GM23338 (cell line): Measurements from ENCODE around the gene TFEB. TPM values are rescaled to one million over a fixed set of nuclear protein-coding genes. Genes with fewer than 3 reads are reported as not detected.
A peak's percentile ranks its signal among the peaks of the same experiment; 100 is the strongest.

Experiments
- ATAC-seq: fragments of 200-7000 bp; cut with Tn5 transposase; 3 replicates; pipeline ENCODE4 v1.9.1; 2020
- DNase-seq: peaks from one replicate; pipeline ENCODE4 v3.0.0-alpha.2; 2015; ENCODE audit warnings: low spot score
- H2AFZ ChIP-seq: fragments of 200-600 bp; sonication (generic); 2 replicates; pipeline ENCODE4 v1.8.0; 2016; ENCODE audit warnings: antibody characterized with exemption, mild to moderate bottlenecking, moderate library complexity
- H3F3A ChIP-seq: fragments of 200-600 bp; sonication (generic); replicated peaks from 2 replicates; pipeline ENCODE4 v1.8.0; 2017; ENCODE audit warnings: antibody characterized with exemption, mixed run types, low read depth
- H3K27ac ChIP-seq: fragments of 200-600 bp; sonication (generic); 2 replicates; pipeline ENCODE4 v1.6.1; 2016; ENCODE audit warnings: low read depth
- H3K27me3 ChIP-seq: fragments of 200-600 bp; sonication (generic); 2 replicates; pipeline ENCODE4 v1.8.0; 2016; ENCODE audit warnings: mild to moderate bottlenecking, mixed run types, moderate library complexity; ENCODE audit not compliant: insufficient read depth
- H3K36me3 ChIP-seq: fragments of 200-600 bp; sonication (generic); 2 replicates; pipeline ENCODE4 v1.8.0; 2016; ENCODE audit warnings: mild to moderate bottlenecking; ENCODE audit not compliant: insufficient read depth
- H3K4me1 ChIP-seq: fragments of 200-600 bp; sonication (generic); 2 replicates; pipeline ENCODE4 v1.8.0; 2016; ENCODE audit warnings: mild to moderate bottlenecking, moderate library complexity; ENCODE audit not compliant: insufficient read depth
- H3K4me2 ChIP-seq: fragments of 200-600 bp; sonication (generic); 2 replicates; pipeline ENCODE4 v1.7.1; 2017; ENCODE audit warnings: mixed run types
- H3K4me3 ChIP-seq: fragments of 200-600 bp; sonication (generic); 2 replicates; pipeline ENCODE4 v1.6.1; 2016; ENCODE audit warnings: mixed run types
- H3K79me2 ChIP-seq: fragments of 200-600 bp; sonication (generic); replicated peaks from 2 replicates; pipeline ENCODE4 v1.8.0; 2017; ENCODE audit warnings: mild to moderate bottlenecking; ENCODE audit not compliant: insufficient read depth
- H3K9me2 ChIP-seq: fragments of 200-600 bp; sonication (generic); 2 replicates; pipeline ENCODE4 v1.8.0; 2017; ENCODE audit not compliant: insufficient read depth
- H4K20me1 ChIP-seq: fragments of 200-600 bp; sonication (generic); replicated peaks from 2 replicates; pipeline ENCODE4 v1.8.0; 2017; ENCODE audit warnings: mild to moderate bottlenecking; ENCODE audit not compliant: insufficient read depth
- H3K27ac Mint-ChIP-seq: 2 replicates; pipeline ENCODE4 v1.8.0; 2020; ENCODE audit warnings: inconsistent platforms, mild to moderate bottlenecking, moderate library complexity, mixed read lengths
- H3K27me3 Mint-ChIP-seq: 3 replicates; pipeline ENCODE4 v1.8.0; 2022; ENCODE audit warnings: low read depth, mild to moderate bottlenecking, moderate library complexity, mixed read lengths, inconsistent platforms; ENCODE audit not compliant: insufficient read depth, poor library complexity
- H3K36me3 Mint-ChIP-seq: 3 replicates; pipeline ENCODE4 v1.8.0; 2021; ENCODE audit warnings: low read depth, mild to moderate bottlenecking, inconsistent platforms, moderate library complexity, mixed read lengths
- H3K4me1 Mint-ChIP-seq: 3 replicates; pipeline ENCODE4 v1.8.0; 2020; ENCODE audit warnings: mild to moderate bottlenecking, inconsistent platforms, mixed read lengths
- H3K4me3 Mint-ChIP-seq: 3 replicates; pipeline ENCODE4 v1.8.0; 2021; ENCODE audit warnings: moderate library complexity, mild to moderate bottlenecking, inconsistent platforms, mixed read lengths
- H3K9me3 Mint-ChIP-seq: 3 replicates; pipeline ENCODE4 v1.8.0; 2020; ENCODE audit warnings: moderate library complexity, mild to moderate bottlenecking, inconsistent platforms, mixed read lengths
- CREB1 ChIP-seq: fragments of 250-450 bp; sonication (Bioruptor Pico); IDR thresholded peaks from 2 replicates; pipeline ENCODE4 v1.5.0; 2020; ENCODE audit warnings: low read depth, mild to moderate bottlenecking, moderate library complexity
- CTCF ChIP-seq, 2 experiments: fragments of 200-600 bp in 1 of 2; sonication (generic) in 1 of 2; conservative IDR thresholded peaks; 2 replicates each; pipeline versions ENCODE4 v1.5.1 to v1.6.1; 2016 to 2017; ENCODE audit warnings: antibody characterized with exemption in 2 of 2, low read depth in 2 of 2, mild to moderate bottlenecking in 2 of 2, moderate library complexity in 1 of 2
- ETS1 ChIP-seq: IDR thresholded peaks from 2 replicates; pipeline ENCODE4 v1.6.1; 2016; ENCODE audit warnings: antibody characterized with exemption
- EZH2 ChIP-seq: fragments of 200-600 bp; sonication (generic); IDR thresholded peaks from one replicate; pipeline ENCODE4 v1.8.0; 2017; ENCODE audit warnings: antibody characterized with exemption, mild to moderate bottlenecking, low read depth; ENCODE audit not compliant: unreplicated experiment
- EZH2phosphoT487 ChIP-seq: fragments of 200-600 bp; sonication (generic); IDR thresholded peaks from one replicate; pipeline ENCODE4 v1.8.1; 2018; ENCODE audit warnings: antibody characterized with exemption; ENCODE audit not compliant: unreplicated experiment
- JUNB ChIP-seq: IDR thresholded peaks from one replicate; pipeline ENCODE4 v1.6.1; 2016; ENCODE audit warnings: antibody characterized with exemption; ENCODE audit not compliant: unreplicated experiment
- NANOG ChIP-seq: IDR thresholded peaks from 2 replicates; pipeline ENCODE4 v1.6.1; 2016; ENCODE audit warnings: antibody characterized with exemption, borderline replicate concordance
- POLR2AphosphoS5 ChIP-seq: IDR thresholded peaks from 2 replicates; pipeline ENCODE4 v1.6.1; 2016; ENCODE audit warnings: antibody characterized with exemption, low read depth
- REST ChIP-seq: IDR thresholded peaks from one replicate; pipeline ENCODE4 v1.6.1; 2018; ENCODE audit warnings: antibody characterized with exemption; ENCODE audit not compliant: unreplicated experiment
- STAT1 ChIP-seq: IDR thresholded peaks from one replicate; pipeline ENCODE4 v1.6.1; 2016; ENCODE audit warnings: antibody characterized with exemption; ENCODE audit not compliant: unreplicated experiment
- ZNF114 ChIP-seq: fragments of 250-450 bp; sonication (Bioruptor Pico); IDR thresholded peaks from 2 replicates; pipeline ENCODE4 v1.5.0; 2020; ENCODE audit warnings: mild to moderate bottlenecking, moderate library complexity
- ZNF331 ChIP-seq: fragments of 250-450 bp; sonication (Bioruptor Pico); IDR thresholded peaks from 2 replicates; pipeline ENCODE4 v1.5.0; 2020; ENCODE audit warnings: low read depth, mild to moderate bottlenecking, moderate library complexity
- ZNF462 ChIP-seq: fragments of 250-450 bp; sonication (Bioruptor Pico); IDR thresholded peaks from 2 replicates; pipeline ENCODE4 v1.5.0; 2020; ENCODE audit warnings: mild to moderate bottlenecking, moderate library complexity
- polyA plus RNA-seq: library from polyadenylated mRNA; unstranded; fragments of >200 nt; fragmentation: Nextera tagmentation; extraction: Ambion mirVana; gene quantifications from 2 replicates; pipeline ENCODE4 v1.2.1, GENCODE V29; 2016
- total RNA-seq: library from RNA; depleted of rRNA; stranded (reverse); fragments of >200 nt; shearing (Covaris generic); gene quantifications from 2 replicates; pipeline ENCODE4 v1.2.3, GENCODE V29; 2014

TFEB gene
- total and polyA plus RNA-seq, 2 experiments from 2014 or later = 1.3 to 4.3 TPM

- no peak for ATAC-seq
- Histone ChIP-seq H2AFZ (0 out of 2 replicates have a peak overlapping the region, but pooled peaks have one; percentile 14), H3K27me3 (no peaks in the 10 kb centered on the region), H3K4me3 (no peak overlapping the region), H3K4me2 (no peak overlapping the region), H4K20me1 (no peaks in the 10 kb centered on the region), H3K4me1 (peaks cover 6% of the 10 kb centered on the region; the same call in 1 of the 2 replicates), H3K9me2 (no peaks in the 10 kb centered on the region), H3K36me3 (no peaks in the 10 kb centered on the region), H3F3A (no peaks in the 10 kb centered on the region), H3K79me2 (no peaks in the 10 kb centered on the region), H3K27ac (no peak overlapping the region)
- H3K9me3 Mint-ChIP-seq = peaks cover 4% of the 10 kb centered on the region; the same call in 1 of the 3 replicates
- H3K36me3 Mint-ChIP-seq = no peaks in the 10 kb centered on the region
- TF ChIP-seq POLR2AphosphoS5 (no peak), REST (no peak), STAT1 (no peak), EZH2phosphoT487 (no peak), EZH2 (no peak), CTCF (conservative IDR thresholded peaks at IDR 0.05; ENCODE audit: low read depth in 2 of 2) (no peak), ZNF462 (CRISPR knock-in tag) (no peak), CREB1 (no peak), ZNF331 (CRISPR knock-in tag) (no peak), ETS1 (no peak), NANOG (no peak), ZNF114 (no peak), JUNB (no peak)
- peaks cover 22% of the 10 kb centered on the region; the same call in 2 of the 3 replicates for H3K4me1 Mint-ChIP-seq
- DNase-seq = no peak
- no peak overlapping the region for H3K4me3 Mint-ChIP-seq
- H3K27me3 Mint-ChIP-seq = peaks cover 16% of the 10 kb centered on the region
- no peak overlapping the region for H3K27ac Mint-ChIP-seq
These were observed 63.4 kb downstream of the TFEB start for GRCh38 chr6:41672016-41672415.
